Liver (tissue), 9 donors: Measurements from ENCODE around the gene ZNF777. TPM values are rescaled to one million over a fixed set of nuclear protein-coding genes. Genes with fewer than 3 reads are reported as not detected.

Experiments used
- DNase-seq: peaks from one replicate; pipeline ENCODE4 v3.0.0-alpha.2; 2017; ENCODE audit warnings: low spot score
- H3K27ac ChIP-seq, 2 donors: one replicate each; pipeline ENCODE4 v1.7.0; 2013; ENCODE audit warnings: inconsistent platforms in 2 of 2, low read length in 2 of 2, control low read depth in 1 of 2, low read depth in 1 of 2, mild to moderate bottlenecking in 1 of 2
- H3K27me3 ChIP-seq, 4 donors: one replicate each; pipeline versions ENCODE4 v1.6.1 to v1.7.0; 2013; ENCODE audit warnings: low read length in 3 of 4, inconsistent platforms in 1 of 4, mild to moderate bottlenecking in 1 of 4, moderate library complexity in 1 of 4; ENCODE audit not compliant: control insufficient read depth in 4 of 4, insufficient read depth in 4 of 4
- H3K36me3 ChIP-seq, 4 donors: one replicate each; pipeline versions ENCODE4 v1.6.1 to v1.7.0; 2013; ENCODE audit warnings: low read length in 3 of 4, mild to moderate bottlenecking in 3 of 4, low read depth in 1 of 4, moderate library complexity in 1 of 4; ENCODE audit not compliant: control insufficient read depth in 4 of 4, insufficient read depth in 3 of 4
- H3K4me1 ChIP-seq, 4 donors: one replicate each; pipeline versions ENCODE4 v1.6.1 to v1.7.0; 2013; ENCODE audit warnings: low read length in 3 of 4, mild to moderate bottlenecking in 3 of 4, moderate library complexity in 1 of 4; ENCODE audit not compliant: control insufficient read depth in 4 of 4, insufficient read depth in 4 of 4
- H3K4me3 ChIP-seq, 3 donors: one replicate each; pipeline versions ENCODE4 v1.6.1 to v1.7.0; 2013; ENCODE audit warnings: low read length in 3 of 3, control low read depth in 1 of 3, low read depth in 1 of 3, mild to moderate bottlenecking in 1 of 3
- H3K9ac ChIP-seq, 2 donors: one replicate each; pipeline ENCODE4 v1.7.0; 2013; ENCODE audit warnings: low read length in 2 of 2, mild to moderate bottlenecking in 2 of 2, moderate library complexity in 2 of 2, control low read depth in 1 of 2, low read depth in 1 of 2
- H3K9me3 ChIP-seq, 4 donors: one replicate each; pipeline versions ENCODE4 v1.6.1 to v1.7.0; 2013; ENCODE audit warnings: low read length in 3 of 4; ENCODE audit not compliant: control insufficient read depth in 4 of 4
- ATF3 ChIP-seq: IDR thresholded peaks from 2 replicates; pipeline ENCODE4 v1.6.1; 2016; ENCODE audit warnings: antibody characterized with exemption
- CTCF ChIP-seq: fragments of 150-350 bp; IDR thresholded peaks from 2 replicates; pipeline ENCODE4 v1.5.1; 2017; ENCODE audit warnings: improper control_type of control experiment, low read depth, low read length; ENCODE audit not compliant: missing input control
- EGR1 ChIP-seq, 2 donors: IDR thresholded peaks; 2 replicates each; pipeline ENCODE4 v1.6.1; 2016 to 2018; ENCODE audit warnings: antibody characterized with exemption in 2 of 2, low read depth in 2 of 2
- FOXA1 ChIP-seq: IDR thresholded peaks from 2 replicates; pipeline ENCODE4 v1.6.1; 2016; ENCODE audit warnings: antibody characterized with exemption
- FOXA2 ChIP-seq: IDR thresholded peaks from 2 replicates; pipeline ENCODE4 v1.6.1; 2016; ENCODE audit warnings: antibody characterized with exemption
- GABPA ChIP-seq, 2 donors: IDR thresholded peaks in 1 of 2; conservative IDR thresholded peaks in 1 of 2; 2 replicates each; pipeline ENCODE4 v1.6.1; 2016; ENCODE audit warnings: antibody characterized with exemption in 2 of 2, mild to moderate bottlenecking in 1 of 2, moderate library complexity in 1 of 2
- HNF4A ChIP-seq, 2 donors: conservative IDR thresholded peaks; 2 replicates each; pipeline ENCODE4 v1.6.1; 2016; ENCODE audit warnings: antibody characterized with exemption in 2 of 2, mild to moderate bottlenecking in 2 of 2
- HNF4G ChIP-seq: IDR thresholded peaks from 2 replicates; pipeline ENCODE4 v1.6.1; 2016; ENCODE audit warnings: antibody characterized with exemption
- JUND ChIP-seq, 2 donors: IDR thresholded peaks; 2 replicates each; pipeline ENCODE4 v1.6.1; 2016; ENCODE audit warnings: antibody characterized with exemption in 2 of 2
- MAX ChIP-seq: IDR thresholded peaks from 2 replicates; pipeline ENCODE4 v1.6.1; 2016; ENCODE audit warnings: antibody characterized with exemption
- NR2F2 ChIP-seq: IDR thresholded peaks from 2 replicates; pipeline ENCODE4 v1.6.1; 2016; ENCODE audit warnings: antibody characterized with exemption
- RAD21 ChIP-seq, 2 donors: IDR thresholded peaks; 2 replicates each; pipeline ENCODE4 v1.6.1; 2016; ENCODE audit warnings: antibody characterized with exemption in 2 of 2, mild to moderate bottlenecking in 2 of 2
- REST ChIP-seq: IDR thresholded peaks from 2 replicates; pipeline ENCODE4 v1.6.1; 2016; ENCODE audit warnings: antibody characterized with exemption, mild to moderate bottlenecking
- RXRA ChIP-seq, 2 donors: IDR thresholded peaks; 2 replicates each; pipeline ENCODE4 v1.6.1; 2017 to 2018; ENCODE audit warnings: antibody characterized with exemption in 2 of 2, mild to moderate bottlenecking in 1 of 2
- SP1 ChIP-seq: IDR thresholded peaks from 2 replicates; pipeline ENCODE4 v1.6.1; 2018; ENCODE audit warnings: antibody characterized with exemption, mild to moderate bottlenecking
- TAF1 ChIP-seq: conservative IDR thresholded peaks from 2 replicates; pipeline ENCODE4 v1.6.1; 2016; ENCODE audit warnings: antibody characterized with exemption, mild to moderate bottlenecking
- YY1 ChIP-seq: IDR thresholded peaks from 2 replicates; pipeline ENCODE4 v1.6.1; 2016; ENCODE audit warnings: antibody characterized with exemption, mild to moderate bottlenecking
- ZBTB33 ChIP-seq: IDR thresholded peaks from 2 replicates; pipeline ENCODE4 v1.6.1; 2016; ENCODE audit warnings: antibody characterized with exemption
- WGBS: extraction: QIAGEN DNeasy Blood & Tissue Kit; methylation state at CpG from one replicate; pipeline ENCODE4 v1.1.7; 2013; 5-methylcytosine and 5-hydroxymethylcytosine counted together
- polyA plus RNA-seq, 2 donors: library from polyadenylated mRNA; stranded (reverse) in 1 of 2; unstranded in 1 of 2; fragments of 200-250 nt in 1 of 2; fragments of >200 nt in 1 of 2; fragmentation: Nextera tagmentation in 1 of 2; extraction: Ambion mirVana in 1 of 2; gene quantifications; one replicate each; pipeline versions ENCODE4 v1.2.1 to v1.2.3, GENCODE V29; 2013 to 2015
- total RNA-seq, 2 donors: library from RNA; depleted of rRNA; stranded (reverse); fragments of >200 nt; gene quantifications; one replicate each; pipeline ENCODE4 v1.2.3, GENCODE V29; 2014
- donor health status: healthy.
- donor health status: healthy.
- donor health status: healthy.
- donor health status: healthy.
- donor health status: healthy.

ZNF777 gene
- total and polyA plus RNA-seq, 4 donors: 0.22 to 5.7 (median 4.1) TPM

GRCh38 chr7:149455175-149455950, 5.5 kb downstream of the ZNF777 start:
- 88% methylated on average over 24 of the region's 24 CpGs for WGBS
- DNase-seq: no peak

GRCh38 chr7:149454750-149455149, 6.1 kb downstream of the ZNF777 start:
- H3K27me3 ChIP-seq: no peaks in the 10 kb centered on the region
- peaks cover 22 to 42% (median 28%) of the 10 kb centered on the region in 4 donors for H3K36me3 ChIP-seq
- DNase-seq: no peak
- no peaks in the 10 kb centered on the region for H3K9me3 ChIP-seq
- H3K4me1 ChIP-seq: peaks cover 5 to 18% (median 11%) of the 10 kb centered on the region in 4 donors
- no peak overlapping the region for H3K9ac ChIP-seq
- H3K27ac ChIP-seq: no peak overlapping the region
- WGBS: 94% methylated on average over 5 of the region's 5 CpGs
- no peak overlapping the region for H3K4me3 ChIP-seq
- TF ChIP-seq YY1 (no peak), SP1 (no peak), EGR1 (IDR thresholded peaks at IDR 0.05; ENCODE audit: low read depth in 2 of 2) (no peak), HNF4G (no peak), TAF1 (no peak), GABPA (IDR thresholded peaks at IDR 0.05 in 1 of 2, conservative IDR thresholded peaks at IDR 0.05 in 1 of 2) (no peak), ZBTB33 (no peak), ATF3 (no peak), RXRA (IDR thresholded peaks at IDR 0.05) (no peak), MAX (no peak)

More at GRCh38 chr7:149455175-149455950, 5.5 kb downstream of the ZNF777 start:
- no peak overlapping the region for H3K9ac ChIP-seq
- H3K36me3 ChIP-seq: peaks cover 18 to 36% (median 23%) of the 10 kb centered on the region in 4 donors
- no peaks in the 10 kb centered on the region for H3K9me3 ChIP-seq
- peaks cover 5 to 18% (median 11%) of the 10 kb centered on the region in 4 donors for H3K4me1 ChIP-seq
- no peak overlapping the region for H3K4me3 ChIP-seq
- H3K27ac ChIP-seq: no peak overlapping the region
- no peaks in the 10 kb centered on the region for H3K27me3 ChIP-seq
- TF ChIP-seq EGR1 (IDR thresholded peaks at IDR 0.05; ENCODE audit: low read depth in 2 of 2) (no peak), HNF4G (no peak), GABPA (IDR thresholded peaks at IDR 0.05 in 1 of 2, conservative IDR thresholded peaks at IDR 0.05 in 1 of 2) (no peak), YY1 (no peak), JUND (IDR thresholded peaks at IDR 0.05) (no peak), CTCF (no peak), NR2F2 (no peak), RXRA (IDR thresholded peaks at IDR 0.05) (no peak), REST (no peak), FOXA2 (no peak), RAD21 (IDR thresholded peaks at IDR 0.05) (no peak), FOXA1 (no peak), SP1 (no peak), HNF4A (conservative IDR thresholded peaks at IDR 0.05) (no peak)
